HFFc6 (cell line): ENCODE results near the gene HNRNPL. TPM values are rescaled to one million over a fixed set of nuclear protein-coding genes. Genes with fewer than 3 reads are reported as not detected.
"Not testable (repeated sequence)": the region's sequence is repeated elsewhere in the genome, so short reads cannot be mapped to it uniquely, and the experiment has no call there.

Experiments used
- DNase-seq: peaks from one replicate; pipeline ENCODE4 v3.0.0-alpha.2; 2018
- H3K27ac Mint-ChIP-seq: 2 replicates; pipeline ENCODE4 v1.8.0; 2020; ENCODE audit warnings: mild to moderate bottlenecking, mixed read lengths
- H3K27me3 Mint-ChIP-seq: 2 replicates; pipeline ENCODE4 v1.8.0; 2021; ENCODE audit warnings: mild to moderate bottlenecking, moderate library complexity, mixed read lengths; ENCODE audit not compliant: insufficient read depth
- H3K36me3 Mint-ChIP-seq: 2 replicates; pipeline ENCODE4 v1.8.0; 2021; ENCODE audit warnings: low read depth, mixed read lengths
- H3K4me1 Mint-ChIP-seq: 2 replicates; pipeline ENCODE4 v1.8.0; 2020; ENCODE audit warnings: low read depth, mixed read lengths
- H3K4me3 Mint-ChIP-seq: 2 replicates; pipeline ENCODE4 v1.8.0; 2020; ENCODE audit warnings: mild to moderate bottlenecking, moderate library complexity, mixed read lengths
- H3K9me3 Mint-ChIP-seq: 2 replicates; pipeline ENCODE4 v1.8.0; 2020; ENCODE audit warnings: mild to moderate bottlenecking, mixed read lengths
- CTCF ChIP-seq: fragments of 200-600 bp; sonication (generic); IDR thresholded peaks from 2 replicates; pipeline ENCODE4 v1.5.0; 2021; ENCODE audit warnings: antibody characterized with exemption, mild to moderate bottlenecking
- total RNA-seq, 6 experiments: library from RNA; stranded (reverse); fragmentation: NEBNext Ultra II Directional; extraction: Animal tissue kit (Norgen Biotek cat#: 25700); gene quantifications; 2 replicates in 1 of 6; 3 replicates in 5 of 6; pipeline ENCODE4 v1.2.3, GENCODE V29; 2021

The HNRNPL gene
- total RNA-seq, 6 experiments from 2014 or later: 337 to 467 (median 441) TPM

GRCh38 chr19:38830039-38830733, 19.6 kb downstream of the HNRNPL start:
- Mint-ChIP-seq H3K9me3 (no peaks in the 10 kb centered on the region), H3K27me3 (no peaks in the 10 kb centered on the region), H3K36me3 (peaks cover 18% of the 10 kb centered on the region), H3K27ac (peak overlapping the region; percentile 94), H3K4me1 (peaks cover 42% of the 10 kb centered on the region), H3K4me3 (peak overlapping the region; percentile 87)
- TF ChIP-seq CTCF: no peak
- DNase-seq: peak; percentile 57

GRCh38 chr19:38829203-38829602, 20.6 kb downstream of the HNRNPL start:
- H3K27me3 Mint-ChIP-seq, DNase-seq: not testable (repeated sequence)

GRCh38 chr19:38826856-38827551, 22.8 kb downstream of the HNRNPL start:
- H3K4me1 Mint-ChIP-seq: peaks cover 24% of the 10 kb centered on the region
- no peak for TF ChIP-seq CTCF
- peaks cover 41% of the 10 kb centered on the region for H3K36me3 Mint-ChIP-seq
- H3K9me3 Mint-ChIP-seq: peaks cover 6% of the 10 kb centered on the region
- no peak for DNase-seq
- peaks cover 2% of the 10 kb centered on the region; the same call in 1 of the 2 replicates for H3K27me3 Mint-ChIP-seq
- H3K4me3 Mint-ChIP-seq: no peak overlapping the region
- no peak overlapping the region for H3K27ac Mint-ChIP-seq

More at GRCh38 chr19:38829203-38829602, 20.6 kb downstream of the HNRNPL start:
- Mint-ChIP-seq H3K4me1 (peaks cover 34% of the 10 kb centered on the region), H3K36me3 (peaks cover 21% of the 10 kb centered on the region), H3K27ac (peak overlapping the region; percentile 94; the same call in 1 of the 2 replicates)
- H3K4me3 Mint-ChIP-seq, H3K9me3 Mint-ChIP-seq: not testable (repeated sequence)

- not testable (repeated sequence) for DNase-seq, H3K9me3 Mint-ChIP-seq, H3K27ac Mint-ChIP-seq, H3K27me3 Mint-ChIP-seq, H3K4me3 Mint-ChIP-seq
- peaks cover 14% of the 10 kb centered on the region for H3K4me1 Mint-ChIP-seq
- peaks cover 38% of the 10 kb centered on the region for H3K36me3 Mint-ChIP-seq
Observed at GRCh38 chr19:38825936-38826335, 23.9 kb downstream of the HNRNPL start.

- H3K36me3 Mint-ChIP-seq: peaks cover 27% of the 10 kb centered on the region
- H3K9me3 Mint-ChIP-seq, H3K27me3 Mint-ChIP-seq: not testable (repeated sequence)
Observed at GRCh38 chr19:38821230-38821825, 28.5 kb downstream of the HNRNPL start.

GRCh38 chr19:38819231-38819920, 30.4 kb downstream of the HNRNPL start:
- H3K36me3 Mint-ChIP-seq: peaks cover 25% of the 10 kb centered on the region
- no peak overlapping the region for H3K27ac Mint-ChIP-seq
- DNase-seq: no peak
- no peak overlapping the region for H3K4me3 Mint-ChIP-seq
- H3K27me3 Mint-ChIP-seq: peaks cover 3% of the 10 kb centered on the region
- no peak for TF ChIP-seq CTCF
- peaks cover 6% of the 10 kb centered on the region for H3K9me3 Mint-ChIP-seq
- no peaks in the 10 kb centered on the region for H3K4me1 Mint-ChIP-seq

More at GRCh38 chr19:38821230-38821825, 28.5 kb downstream of the HNRNPL start:
- not testable (repeated sequence) for DNase-seq, H3K4me1 Mint-ChIP-seq, H3K4me3 Mint-ChIP-seq, H3K27ac Mint-ChIP-seq
